Endodermal cell (in vitro differentiated cells): ENCODE measurements around the gene PSG1. TPM values are rescaled to one million over a fixed set of nuclear protein-coding genes. Genes with fewer than 3 reads are reported as not detected.
"Not testable (repeated sequence)": the region's sequence is repeated elsewhere in the genome, so short reads cannot be mapped to it uniquely, and the experiment has no call there.

Experiments
- DNase-seq: peaks from one replicate; pipeline ENCODE4 v3.0.0-alpha.2; 2017
- H3K27ac ChIP-seq: 2 replicates; pipeline ENCODE4 v1.5.1; 2013; ENCODE audit warnings: mild to moderate bottlenecking, low read depth, low read length, moderate library complexity
- H3K27me3 ChIP-seq: 2 replicates; pipeline ENCODE4 v1.6.1; 2013; ENCODE audit warnings: mild to moderate bottlenecking, low read length, moderate library complexity; ENCODE audit not compliant: insufficient read depth, control insufficient read depth, poor library complexity, severe bottlenecking
- H3K36me3 ChIP-seq: 2 replicates; pipeline ENCODE4 v1.7.0; 2013; ENCODE audit warnings: mild to moderate bottlenecking, low read length, moderate library complexity; ENCODE audit not compliant: control insufficient read depth, insufficient read depth
- H3K4me1 ChIP-seq: one replicate; pipeline ENCODE4 v1.7.0; 2013; ENCODE audit warnings: low read length; ENCODE audit not compliant: control insufficient read depth, insufficient read depth
- H3K4me3 ChIP-seq: 2 replicates; pipeline ENCODE4 v1.5.1; 2013; ENCODE audit warnings: mild to moderate bottlenecking, low read length, moderate library complexity
- H3K9ac ChIP-seq: 2 replicates; pipeline ENCODE4 v1.6.1; 2013; ENCODE audit warnings: mild to moderate bottlenecking, low read length, moderate library complexity; ENCODE audit not compliant: poor library complexity, severe bottlenecking; ENCODE audit errors: extremely low read depth
- H3K9me3 ChIP-seq: 2 replicates; pipeline ENCODE4 v1.6.1; 2013; ENCODE audit warnings: mild to moderate bottlenecking, low read length, moderate library complexity; ENCODE audit not compliant: control insufficient read depth
- H3K27ac Mint-ChIP-seq: 2 replicates; pipeline ENCODE4 v1.8.0; 2020; ENCODE audit warnings: mixed read lengths
- H3K27me3 Mint-ChIP-seq: 2 replicates; pipeline ENCODE4 v1.8.0; 2021; ENCODE audit warnings: mild to moderate bottlenecking, mixed read lengths; ENCODE audit not compliant: insufficient read depth
- H3K36me3 Mint-ChIP-seq: 2 replicates; pipeline ENCODE4 v1.8.0; 2020; ENCODE audit warnings: low read depth, mixed read lengths
- H3K4me1 Mint-ChIP-seq: 2 replicates; pipeline ENCODE4 v1.8.0; 2020; ENCODE audit warnings: mixed read lengths
- H3K4me3 Mint-ChIP-seq: 2 replicates; pipeline ENCODE4 v1.8.0; 2020; ENCODE audit warnings: mild to moderate bottlenecking, moderate library complexity, mixed read lengths
- H3K9me3 Mint-ChIP-seq: 2 replicates; pipeline ENCODE4 v1.8.0; 2020; ENCODE audit warnings: mild to moderate bottlenecking, mixed read lengths
- WGBS, 2 experiments: methylation state at CpG; one replicate each; pipeline versions ENCODE4 v1.1.5 to v1.1.7; 2013; ENCODE audit warnings: missing lambda C conversion rate in 2 of 2, mixed read lengths in 1 of 2; ENCODE audit not compliant: insufficient coverage in 1 of 2, insufficient read length in 1 of 2; 5-methylcytosine and 5-hydroxymethylcytosine counted together
- total RNA-seq, 2 donors: library from RNA; stranded (reverse); fragmentation: NEBNext Ultra II Directional in 1 of 2; extraction: Animal tissue kit (Norgen Biotek cat#: 25700) in 1 of 2; gene quantifications; 2 replicates in 1 of 2; 3 replicates in 1 of 2; pipeline ENCODE4 v1.2.1, GENCODE V29; 2021
- TF ChIP-seq, protein P1 (sequence below): fragments of 200-600 bp; sonication (generic); conservative IDR thresholded peaks from 2 replicates; pipeline ENCODE4 v1.5.0; 2021; ENCODE audit warnings: antibody characterized with exemption, mild to moderate bottlenecking

The PSG1 gene
- total RNA-seq, 2 donors from 2014 or later, result not detected

DNA sequence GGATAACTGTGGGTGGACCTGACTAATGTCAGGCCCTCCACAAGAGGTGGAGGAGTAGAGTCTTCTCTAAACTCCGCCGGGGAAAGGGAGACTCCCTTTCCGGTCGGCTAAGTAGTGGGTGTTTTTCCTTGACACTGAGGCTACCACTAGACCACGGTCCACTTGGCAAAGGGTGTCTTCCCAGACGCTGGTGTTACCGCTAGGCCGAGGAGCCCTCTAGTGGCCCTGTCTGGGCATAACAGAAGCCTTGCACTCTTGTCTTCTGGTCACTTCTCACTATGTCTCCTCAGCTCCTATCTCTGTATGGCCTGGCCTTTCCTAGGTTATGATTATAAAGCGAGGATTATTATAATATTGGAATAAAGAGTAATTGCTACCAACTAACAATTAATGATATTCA is 43.6 kb upstream of the PSG1 start:
- H3K4me1 Mint-ChIP-seq, H3K36me3 ChIP-seq, H3K27ac ChIP-seq, H3K27ac Mint-ChIP-seq, H3K4me3 Mint-ChIP-seq, H3K4me3 ChIP-seq, H3K4me1 ChIP-seq, H3K27me3 ChIP-seq, H3K36me3 Mint-ChIP-seq, H3K27me3 Mint-ChIP-seq, H3K9ac ChIP-seq, H3K9me3 ChIP-seq: not testable (repeated sequence)
- WGBS, 2 experiments, result 40 to 42% methylated on average over 5 to 8 of the region's 9 CpGs
- TF ChIP-seq, protein P1, sequence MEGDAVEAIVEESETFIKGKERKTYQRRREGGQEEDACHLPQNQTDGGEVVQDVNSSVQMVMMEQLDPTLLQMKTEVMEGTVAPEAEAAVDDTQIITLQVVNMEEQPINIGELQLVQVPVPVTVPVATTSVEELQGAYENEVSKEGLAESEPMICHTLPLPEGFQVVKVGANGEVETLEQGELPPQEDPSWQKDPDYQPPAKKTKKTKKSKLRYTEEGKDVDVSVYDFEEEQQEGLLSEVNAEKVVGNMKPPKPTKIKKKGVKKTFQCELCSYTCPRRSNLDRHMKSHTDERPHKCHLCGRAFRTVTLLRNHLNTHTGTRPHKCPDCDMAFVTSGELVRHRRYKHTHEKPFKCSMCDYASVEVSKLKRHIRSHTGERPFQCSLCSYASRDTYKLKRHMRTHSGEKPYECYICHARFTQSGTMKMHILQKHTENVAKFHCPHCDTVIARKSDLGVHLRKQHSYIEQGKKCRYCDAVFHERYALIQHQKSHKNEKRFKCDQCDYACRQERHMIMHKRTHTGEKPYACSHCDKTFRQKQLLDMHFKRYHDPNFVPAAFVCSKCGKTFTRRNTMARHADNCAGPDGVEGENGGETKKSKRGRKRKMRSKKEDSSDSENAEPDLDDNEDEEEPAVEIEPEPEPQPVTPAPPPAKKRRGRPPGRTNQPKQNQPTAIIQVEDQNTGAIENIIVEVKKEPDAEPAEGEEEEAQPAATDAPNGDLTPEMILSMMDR, result peak; percentile 57
- peak; percentile 56 for DNase-seq
- H3K9me3 Mint-ChIP-seq, result peaks cover 98% of the 10 kb centered on the region

DNA sequence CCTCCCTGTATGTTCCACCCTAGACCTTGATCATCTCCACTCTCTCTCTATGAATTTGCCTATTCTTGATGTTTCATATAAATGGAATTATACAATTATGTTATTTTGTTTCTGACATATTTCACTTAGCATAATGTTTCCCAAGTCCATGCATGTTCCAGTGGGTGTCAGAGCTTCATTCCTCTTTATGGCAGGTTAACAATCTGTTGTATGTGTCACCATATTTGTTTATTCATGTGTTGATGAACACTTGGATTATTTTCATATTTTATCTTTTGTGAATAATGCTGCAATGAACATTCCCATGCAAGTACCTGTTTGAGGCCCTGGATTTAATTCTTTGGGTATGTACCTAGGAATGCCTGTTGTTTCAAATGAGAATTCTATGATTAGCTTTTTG is 41.5 kb upstream of the PSG1 start:
- not testable (repeated sequence) for H3K27me3 Mint-ChIP-seq, H3K4me3 Mint-ChIP-seq

DNA sequence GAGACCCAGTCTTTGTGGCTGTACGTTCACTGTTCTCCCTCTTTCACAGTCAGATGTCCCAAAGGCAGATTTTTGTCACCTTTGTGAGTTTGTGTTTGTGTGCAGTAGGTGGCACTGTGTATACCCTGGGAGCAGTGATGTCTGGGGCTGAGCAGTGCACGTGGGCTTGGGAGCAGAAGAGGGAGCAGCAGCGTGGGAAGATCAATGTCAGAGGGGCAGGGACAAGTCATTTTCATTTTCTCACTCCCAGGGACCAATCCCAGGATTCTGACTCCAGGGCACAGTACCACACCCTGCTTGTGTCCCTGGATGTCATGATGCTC is 40.2 kb upstream of the PSG1 start:
- Histone ChIP-seq H3K9ac (no peak overlapping the region), H3K27me3 (no peaks in the 10 kb centered on the region), H3K36me3 (no peaks in the 10 kb centered on the region), H3K4me1 (no peaks in the 10 kb centered on the region), H3K9me3 (peaks cover 6% of the 10 kb centered on the region), H3K4me3 (no peak overlapping the region), H3K27ac (no peak overlapping the region)
- Mint-ChIP-seq H3K4me1 (no peaks in the 10 kb centered on the region), H3K27ac (no peak overlapping the region), H3K4me3 (no peak overlapping the region), H3K36me3 (peaks cover 3% of the 10 kb centered on the region), H3K9me3 (peaks cover 99% of the 10 kb centered on the region), H3K27me3 (no peaks in the 10 kb centered on the region)
- TF ChIP-seq, protein P1, result no peak
- 21 to 38% methylated on average over 2 to 3 of the region's 3 CpGs for WGBS, 2 experiments
- DNase-seq, result no peak

More for the DNA sequence above, 41.5 kb upstream of the PSG1 start:
- not testable (repeated sequence) for H3K36me3 Mint-ChIP-seq, H3K36me3 ChIP-seq, DNase-seq, H3K27ac ChIP-seq, H3K4me3 ChIP-seq, H3K4me1 Mint-ChIP-seq, H3K9ac ChIP-seq, H3K27me3 ChIP-seq, H3K4me1 ChIP-seq, H3K9me3 ChIP-seq, H3K27ac Mint-ChIP-seq
- peaks cover 98% of the 10 kb centered on the region for H3K9me3 Mint-ChIP-seq

DNA sequence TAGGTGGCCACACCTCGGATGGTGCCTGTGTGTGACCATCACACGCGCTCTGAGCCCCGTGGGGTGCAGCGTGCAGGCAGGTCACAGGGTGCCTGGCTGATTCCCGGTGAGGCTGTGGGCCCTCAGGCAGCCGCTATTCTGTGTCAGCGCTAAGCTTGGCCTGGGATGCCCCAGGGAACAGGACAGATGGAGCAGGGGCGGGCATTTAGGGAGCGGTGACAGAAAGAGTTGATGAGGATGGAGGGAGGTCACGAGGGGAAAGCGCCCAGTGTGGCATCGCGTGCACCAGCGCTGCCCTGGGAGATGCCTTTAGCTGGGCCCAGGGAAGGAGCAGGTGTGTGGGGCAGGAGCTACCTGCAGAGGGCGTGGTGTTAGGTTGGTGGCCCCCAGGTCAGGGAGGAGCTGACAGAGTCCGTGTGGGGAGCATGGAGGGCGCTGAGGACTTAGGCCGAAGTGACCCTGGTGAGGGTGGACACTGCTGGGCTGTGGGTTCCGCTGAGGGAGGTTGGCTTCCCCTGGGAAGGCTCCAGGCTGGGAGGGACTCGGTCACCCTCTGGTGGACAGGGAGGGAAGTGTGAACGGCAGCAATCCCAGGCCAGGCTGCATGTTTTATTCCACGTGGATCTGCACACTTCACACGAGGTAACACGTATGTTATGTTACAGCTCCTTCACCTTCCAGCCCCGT is 39.7 kb upstream of the PSG1 start:
- TF ChIP-seq, protein P1, result peak; percentile 13
- not testable (repeated sequence) for H3K4me1 ChIP-seq, H3K36me3 ChIP-seq, DNase-seq, H3K9me3 ChIP-seq, H3K27me3 ChIP-seq, H3K4me3 Mint-ChIP-seq, H3K36me3 Mint-ChIP-seq, H3K4me3 ChIP-seq, H3K27ac ChIP-seq, H3K4me1 Mint-ChIP-seq, H3K27ac Mint-ChIP-seq, H3K9ac ChIP-seq, H3K27me3 Mint-ChIP-seq
- WGBS, 2 experiments, result 58 to 82% methylated on average over 4 to 26 of the region's 26 CpGs
- H3K9me3 Mint-ChIP-seq, result peaks cover 99% of the 10 kb centered on the region

DNA sequence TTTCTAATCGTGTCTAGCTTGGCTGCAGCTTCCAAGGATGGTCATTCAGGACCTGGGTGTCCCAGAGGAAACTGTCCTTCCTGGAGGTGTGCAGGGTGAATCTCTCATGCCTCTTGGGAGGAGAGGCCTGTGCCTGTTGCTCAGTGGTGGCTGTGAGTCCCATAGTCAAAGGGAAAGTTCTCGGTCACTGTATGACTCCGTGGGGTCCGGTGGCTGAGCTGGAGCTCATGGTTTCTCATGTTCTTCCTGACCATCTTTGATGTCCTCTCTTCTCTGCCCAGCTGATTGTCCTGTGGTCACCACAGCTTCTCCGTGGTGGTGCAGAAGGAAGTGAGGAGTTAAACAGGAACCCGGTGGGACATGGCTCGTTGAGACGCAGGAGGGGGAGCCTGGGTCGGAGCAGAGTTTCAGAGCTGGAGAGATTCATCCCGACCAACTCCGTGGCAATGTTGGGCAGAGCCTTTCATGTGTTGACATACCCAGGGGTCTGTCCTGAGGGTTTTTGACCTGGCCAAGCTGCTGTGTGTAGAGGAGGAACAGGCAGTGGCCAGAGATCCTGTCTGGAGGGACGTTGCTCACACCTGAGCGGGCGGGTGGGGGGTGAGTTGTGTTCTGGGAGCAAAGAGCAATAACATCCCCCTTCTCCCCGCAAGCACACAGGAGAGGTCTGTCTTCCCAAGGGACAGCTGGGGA is 39.0 kb upstream of the PSG1 start:
- not testable (repeated sequence) for H3K4me1 Mint-ChIP-seq, H3K27me3 Mint-ChIP-seq, H3K27me3 ChIP-seq, DNase-seq, H3K27ac Mint-ChIP-seq, H3K27ac ChIP-seq, H3K36me3 ChIP-seq, H3K4me3 ChIP-seq, H3K36me3 Mint-ChIP-seq, H3K9ac ChIP-seq, H3K9me3 ChIP-seq, H3K4me1 ChIP-seq, H3K4me3 Mint-ChIP-seq
- peaks cover 97% of the 10 kb centered on the region for H3K9me3 Mint-ChIP-seq
- 76 to 90% methylated on average over 8 to 15 of the region's 15 CpGs for WGBS, 2 experiments
